ENCODE results near the gene NLGN1.

The NLGN1 gene

DNA sequence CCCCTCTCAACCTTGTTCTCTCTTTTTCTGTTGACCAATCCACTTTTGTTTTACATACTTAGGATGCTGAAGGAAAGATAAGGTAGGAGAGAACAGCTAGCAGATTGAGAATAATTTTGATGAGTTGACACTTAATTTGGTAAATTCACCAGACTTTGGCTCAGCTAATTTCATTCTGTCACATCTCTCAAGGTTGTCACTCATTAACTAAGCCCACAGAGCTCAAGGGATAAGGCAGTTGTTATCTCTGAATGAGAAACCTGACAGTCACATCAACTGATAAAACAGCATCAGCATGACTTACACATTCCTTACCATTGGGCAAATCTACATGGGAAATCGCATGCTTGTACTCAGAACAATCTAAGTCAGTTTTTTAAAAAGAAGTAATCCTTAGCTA is 591.4 kb downstream of the NLGN1 start:
- no peak for DNase-seq (ENCODE audit: low read depth)

- no peak for DNase-seq (ENCODE audit: low read depth)
Observed at GRCh38 chr3:173992416-173992815, 594.9 kb downstream of the NLGN1 start.

GRCh38 chr3:173993299-173993698 is 595.8 kb downstream of the NLGN1 start:
- no peak for DNase-seq (ENCODE audit: low read depth)

DNA sequence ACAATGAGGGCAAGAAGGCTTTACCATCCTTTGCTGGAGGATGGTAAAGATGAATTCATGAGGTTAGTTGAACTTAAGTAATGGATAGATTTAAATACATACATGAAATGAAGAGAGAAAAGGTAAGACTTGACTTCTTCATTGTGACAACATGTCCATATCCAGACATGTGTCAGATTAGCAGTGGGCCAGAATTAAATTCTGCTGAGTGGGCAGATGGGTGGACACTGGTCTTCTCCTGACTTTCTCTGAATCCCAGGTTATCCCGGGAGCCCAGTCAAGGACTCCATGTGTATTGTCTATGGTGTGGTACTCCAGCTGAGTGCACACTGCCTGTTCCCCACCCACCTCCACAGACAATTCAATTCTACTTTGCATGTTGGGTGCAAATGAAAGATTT is 603.1 kb downstream of the NLGN1 start:
- DNase-seq (ENCODE audit: low read depth) = no peak

DNA sequence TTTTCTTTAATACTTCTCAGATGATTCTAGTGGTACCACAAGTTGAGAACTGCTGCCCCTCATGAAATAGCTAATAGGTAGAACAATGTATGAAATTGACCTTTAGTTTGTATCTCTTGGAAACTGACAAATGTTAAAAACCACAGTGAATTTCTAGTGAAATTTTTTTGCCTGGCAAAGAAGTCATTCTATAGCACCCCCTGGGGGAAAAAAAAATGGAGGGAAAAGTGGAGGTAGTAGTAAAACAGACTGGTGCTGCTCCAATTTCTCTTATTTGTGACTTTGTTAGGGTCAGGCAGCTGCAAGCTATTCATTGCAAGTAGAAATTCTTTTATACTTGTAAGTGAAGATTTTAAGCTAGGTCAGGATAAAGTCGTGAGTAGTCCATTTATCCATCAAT is 605.0 kb downstream of the NLGN1 start:
- no peak for DNase-seq (ENCODE audit: low read depth)

GRCh38 chr3:174010907-174011306 is 613.4 kb downstream of the NLGN1 start:
- DNase-seq (ENCODE audit: low read depth) = no peak

DNA sequence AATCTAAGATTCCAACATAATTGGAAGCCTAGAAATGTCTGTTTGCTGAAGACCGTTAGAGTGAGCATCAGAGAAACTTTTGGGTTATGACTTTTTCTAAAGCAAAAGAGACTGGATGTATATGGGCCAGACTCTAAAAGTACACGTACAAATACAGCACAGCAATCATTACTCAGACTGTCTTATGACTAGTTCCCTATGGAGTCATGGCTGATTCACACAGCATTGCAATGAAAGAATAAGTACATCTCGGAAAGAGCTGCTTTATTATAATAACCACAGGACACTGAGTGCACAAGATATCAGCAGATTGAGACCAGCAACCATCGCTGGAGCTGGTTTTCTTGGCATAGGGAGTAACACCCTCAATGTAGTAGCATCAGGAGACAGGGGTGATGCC is 618.6 kb downstream of the NLGN1 start:
- DNase-seq (ENCODE audit: low read depth) = no peak

DNA sequence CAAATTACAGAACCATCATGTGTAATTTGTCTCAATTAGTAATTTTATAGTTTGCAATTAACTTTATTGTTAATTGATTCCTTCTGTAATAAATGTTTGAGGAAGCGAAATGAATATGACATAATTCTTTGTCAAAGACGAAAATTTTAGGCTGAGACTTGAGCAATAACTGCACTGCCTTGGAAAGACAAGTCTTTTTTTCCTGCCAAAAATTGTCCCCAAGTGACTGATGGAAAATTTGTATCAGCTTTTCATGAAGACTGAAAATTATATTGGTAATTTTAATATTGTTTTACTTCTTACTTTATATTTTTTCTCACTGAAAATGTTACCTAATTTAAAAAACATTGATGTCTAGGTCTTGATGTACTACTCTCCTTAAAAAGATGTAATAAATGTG is 622.6 kb downstream of the NLGN1 start:
- no peak for DNase-seq (ENCODE audit: low read depth)

DNA sequence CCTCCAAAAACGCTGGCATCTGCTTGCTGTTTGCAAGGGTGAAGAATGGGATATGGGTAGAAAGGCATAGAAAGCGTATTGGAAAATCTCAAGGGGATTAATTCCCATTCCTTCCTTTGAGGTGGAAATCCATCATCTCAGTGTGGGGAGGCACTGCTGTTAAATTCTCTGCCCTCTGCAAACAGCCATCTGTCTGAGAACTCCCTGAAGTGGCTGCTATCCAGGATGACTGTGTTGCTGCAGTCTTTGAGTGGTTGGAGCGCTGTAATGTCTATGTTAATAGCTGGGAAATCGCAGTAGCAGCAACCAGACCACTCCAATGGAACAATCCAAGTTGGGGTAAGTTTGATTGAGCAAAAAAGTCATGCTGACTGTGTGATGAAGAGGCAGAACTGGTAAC is 625.9 kb downstream of the NLGN1 start:
- no peak for DNase-seq (ENCODE audit: low read depth)

GRCh38 chr3:174028673-174029072 is 631.1 kb downstream of the NLGN1 start:
- no peak for DNase-seq (ENCODE audit: low read depth)

GRCh38 chr3:174035328-174035886 is 637.9 kb downstream of the NLGN1 start:
- no peak for DNase-seq (ENCODE audit: low read depth)

DNA sequence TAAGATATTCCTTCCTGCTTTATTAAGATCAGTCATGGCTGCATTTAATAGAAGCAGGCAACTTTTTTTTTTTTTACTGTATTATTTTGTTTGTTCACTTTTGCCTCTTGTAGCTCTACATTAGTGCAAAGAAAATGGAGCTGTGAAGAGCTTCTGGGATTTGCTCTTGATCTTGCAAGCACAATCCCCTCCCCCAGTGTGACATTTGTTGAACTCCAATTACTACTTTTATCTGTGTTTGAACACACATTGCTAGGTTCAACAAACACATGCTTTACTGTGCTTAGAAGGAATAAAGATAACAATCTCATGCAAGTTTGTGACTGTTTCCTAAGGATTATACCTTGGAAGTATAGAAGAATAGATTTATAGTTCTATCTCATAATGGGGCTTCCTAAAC is 648.8 kb downstream of the NLGN1 start:
- no peak for DNase-seq (ENCODE audit: low read depth)

DNA sequence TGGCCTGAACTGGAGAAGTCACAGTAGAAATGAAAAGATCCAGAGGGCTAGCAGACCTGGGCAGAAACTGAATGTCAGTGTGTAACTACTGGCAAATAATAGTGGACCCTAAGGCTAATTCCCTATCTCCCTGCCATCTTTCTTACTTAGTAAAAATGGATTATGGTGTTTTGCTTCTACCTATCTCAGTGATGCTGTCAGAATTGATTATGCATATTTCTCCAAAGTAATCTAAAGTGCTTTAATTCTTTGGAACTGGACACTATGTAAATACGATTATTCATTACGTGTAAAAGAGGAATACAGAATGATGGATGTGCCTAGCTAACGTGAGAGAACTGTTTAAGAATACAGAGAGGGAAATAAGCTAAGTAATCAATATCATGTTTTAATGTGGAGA is 651.9 kb downstream of the NLGN1 start:
- no peak for DNase-seq (ENCODE audit: low read depth)

GRCh38 chr3:174051191-174051590 is 653.6 kb downstream of the NLGN1 start:
- no peak for DNase-seq (ENCODE audit: low read depth)

GRCh38 chr3:174058804-174059203 is 661.3 kb downstream of the NLGN1 start:
- DNase-seq (ENCODE audit: low read depth) = no peak

DNA sequence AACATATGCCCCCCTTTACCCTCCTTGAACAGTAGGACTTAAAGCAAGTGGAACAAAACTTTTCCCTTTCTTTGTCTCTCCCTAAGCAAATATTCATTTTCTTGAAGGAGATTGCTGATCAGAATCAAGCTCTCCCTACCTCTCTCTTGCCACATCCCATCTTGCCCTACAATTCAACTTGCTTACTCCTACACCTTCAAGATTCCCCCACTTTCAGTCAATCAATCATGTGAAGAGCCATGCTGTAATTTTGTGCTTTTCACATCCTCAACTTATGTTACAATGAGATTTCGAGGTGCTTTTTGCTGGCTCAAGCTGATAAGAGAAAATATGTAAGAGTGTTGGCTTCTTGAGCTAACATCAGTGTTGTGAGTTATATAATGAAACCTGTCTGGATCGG is 662.9 kb downstream of the NLGN1 start:
- no peak for DNase-seq (ENCODE audit: low read depth)

DNA sequence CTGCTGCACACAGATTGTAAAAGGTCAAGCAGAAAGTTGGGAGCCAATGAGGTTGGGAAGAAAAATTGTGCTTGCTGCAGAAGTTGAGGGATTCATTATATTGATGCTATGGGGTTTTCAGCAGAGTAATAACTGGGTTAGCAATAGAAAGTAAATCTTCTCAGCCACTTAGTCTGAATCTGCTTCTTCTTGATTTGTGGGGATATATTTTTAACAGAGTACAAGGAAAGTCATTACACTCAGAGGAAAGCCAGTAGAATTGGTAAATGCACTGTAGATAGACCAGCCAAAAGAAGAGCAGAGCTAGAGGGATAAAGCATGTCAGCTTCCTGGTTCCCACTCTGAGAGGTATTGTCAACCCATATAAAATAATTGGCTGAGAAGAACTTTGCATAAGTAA is 663.6 kb downstream of the NLGN1 start:
- DNase-seq (ENCODE audit: low read depth) = no peak

GRCh38 chr3:174061731-174062130 is 664.2 kb downstream of the NLGN1 start:
- DNase-seq (ENCODE audit: low read depth) = no peak

GRCh38 chr3:174062923-174063322 is 665.4 kb downstream of the NLGN1 start:
- DNase-seq (ENCODE audit: low read depth) = no peak

DNA sequence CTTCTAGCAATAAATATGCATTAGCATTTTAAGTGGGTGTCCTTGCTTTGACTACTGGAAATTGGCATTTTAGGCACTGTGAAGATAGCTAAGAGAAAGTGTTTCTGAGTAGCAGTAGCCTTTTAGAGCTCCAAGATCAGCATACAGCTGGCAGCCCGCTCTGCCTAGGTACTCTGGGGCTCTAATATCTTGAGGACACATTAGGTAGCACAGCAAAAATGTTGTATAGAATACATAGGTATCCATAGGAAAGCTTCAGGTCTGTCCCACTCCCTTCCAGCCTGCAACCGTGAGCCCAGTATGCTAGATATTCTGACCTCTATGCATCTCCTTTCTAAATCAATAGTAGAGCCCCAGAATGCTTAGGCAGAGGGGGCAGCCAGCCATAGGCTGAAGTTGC is 670.5 kb downstream of the NLGN1 start:
- DNase-seq (ENCODE audit: low read depth) = no peak

DNA sequence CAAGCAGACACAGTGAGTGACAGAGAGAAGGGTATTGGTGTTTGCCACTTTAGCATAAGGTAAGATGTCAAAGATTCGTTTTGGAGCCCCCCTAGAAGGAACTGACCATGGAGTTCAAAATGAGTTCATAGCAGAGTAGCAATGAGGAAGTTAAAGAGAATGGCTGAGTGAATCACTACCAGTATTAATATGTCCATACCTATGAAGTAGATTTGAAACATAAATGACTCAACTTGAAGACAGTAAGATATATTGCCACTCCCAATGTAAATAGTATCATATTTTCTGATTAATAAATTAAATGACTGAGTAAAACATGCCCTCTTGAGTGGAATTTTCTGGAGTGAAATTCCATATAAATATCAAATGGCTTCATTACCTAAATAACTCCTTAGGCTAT is 675.1 kb downstream of the NLGN1 start:
- no peak for DNase-seq (ENCODE audit: low read depth)

GRCh38 chr3:174083706-174084105 is 686.2 kb downstream of the NLGN1 start:
- no peak for DNase-seq (ENCODE audit: low read depth)

GRCh38 chr3:174089592-174089991 is 692.0 kb downstream of the NLGN1 start:
- no peak for DNase-seq (ENCODE audit: low read depth)

DNA sequence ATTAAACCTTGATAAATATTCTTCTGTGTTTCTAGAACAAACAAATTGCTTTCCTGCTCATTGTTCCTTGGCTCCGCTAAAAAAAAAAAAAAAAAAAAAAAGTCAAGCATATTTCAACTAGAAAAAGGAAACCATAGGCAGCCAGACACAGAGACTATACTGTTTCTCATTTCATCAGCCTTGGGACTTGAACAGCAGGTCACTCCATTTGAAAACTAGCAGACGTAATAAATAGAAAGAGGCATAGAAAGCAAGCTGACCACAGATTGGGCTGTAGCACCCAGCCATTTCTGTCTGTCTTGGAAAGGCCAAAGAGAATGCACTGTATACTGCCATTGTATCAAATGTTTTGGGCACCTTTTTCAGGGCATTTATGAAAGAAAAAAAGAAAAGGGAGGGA is 697.1 kb downstream of the NLGN1 start:
- DNase-seq (ENCODE audit: low read depth) = no peak

GRCh38 chr3:174097686-174098085 is 700.1 kb downstream of the NLGN1 start:
- DNase-seq (ENCODE audit: low read depth) = no peak
